Ureter (tissue), 1 donor: ENCODE measurements around the gene NAIP. TPM values are rescaled to one million over a fixed set of nuclear protein-coding genes. Genes with fewer than 3 reads are reported as not detected.
"Not testable (repeated sequence)": the region's sequence is repeated elsewhere in the genome, so short reads cannot be mapped to it uniquely, and the experiment has no call there.

Experiments used
- DNase-seq: peaks from one replicate; pipeline ENCODE4 v3.0.0-alpha.2; 2020; ENCODE audit warnings: low spot score
- total RNA-seq: library from RNA; stranded (reverse); gene quantifications from one replicate; pipeline ENCODE4 v1.2.4, GENCODE V29; 2023
- donor health status: DM: yes; HTN: yes; CAD: no.

The NAIP gene
- 30.5 TPM for total RNA-seq

- DNase-seq = not testable (repeated sequence)
Observed at GRCh38 chr5:71025289-71025953, at the start of gene NAIP. Gene NAIP, minus strand, starts transcription at chr5:71025339. Its CDS starts 12,424 bp downstream, at chr5:71012915.

- not testable (repeated sequence) for DNase-seq
Observed at GRCh38 chr5:71067262-71067928, 42.3 kb upstream of the NAIP start, which contains the start of gene GTF2H2. Gene GTF2H2, minus strand, starts transcription at chr5:71067676. Its CDS starts 4,913 bp downstream, at chr5:71062763.

GRCh38 chr5:71061322-71061721 is 36.2 kb upstream of the NAIP start:
- DNase-seq = not testable (repeated sequence)

GRCh38 chr5:71059426-71059825 is 34.3 kb upstream of the NAIP start:
- DNase-seq = not testable (repeated sequence)

GRCh38 chr5:71044808-71045207 is 19.7 kb upstream of the NAIP start:
- DNase-seq = not testable (repeated sequence)

GRCh38 chr5:71044128-71044527 is 19.0 kb upstream of the NAIP start:
- DNase-seq = not testable (repeated sequence)

GRCh38 chr5:71031046-71031776 is 6.1 kb upstream of the NAIP start:
- DNase-seq = not testable (repeated sequence)

GRCh38 chr5:71020643-71021042 is 4.5 kb downstream of the NAIP start:
- not testable (repeated sequence) for DNase-seq

- not testable (repeated sequence) for DNase-seq
Observed at GRCh38 chr5:71018376-71019005, 6.6 kb downstream of the NAIP start.

- no peak for DNase-seq
Observed at GRCh38 chr5:71014176-71014575, 11.0 kb downstream of the NAIP start.

- no peak for DNase-seq
Observed at GRCh38 chr5:71013575-71013974, 11.6 kb downstream of the NAIP start.

- no peak for DNase-seq
Observed at GRCh38 chr5:71011194-71011792, 13.8 kb downstream of the NAIP start.

GRCh38 chr5:71006983-71007382 is 18.2 kb downstream of the NAIP start:
- not testable (repeated sequence) for DNase-seq

- DNase-seq = not testable (repeated sequence)
Observed at GRCh38 chr5:70984882-70985281, 40.3 kb downstream of the NAIP start.

GRCh38 chr5:70967220-70967619 is 57.9 kb downstream of the NAIP start:
- DNase-seq = not testable (repeated sequence)

GRCh38 chr5:70964531-70964930 is 60.6 kb downstream of the NAIP start:
- DNase-seq = not testable (repeated sequence)

GRCh38 chr5:70953068-70953467 is 72.1 kb downstream of the NAIP start:
- not testable (repeated sequence) for DNase-seq

- DNase-seq = not testable (repeated sequence)
Observed at GRCh38 chr5:70932560-70932959, 92.6 kb downstream of the NAIP start.

- not testable (repeated sequence) for DNase-seq
Observed at GRCh38 chr5:70931709-70932368, 93.3 kb downstream of the NAIP start.

GRCh38 chr5:70925211-70925562 is 100.0 kb downstream of the NAIP start:
- not testable (repeated sequence) for DNase-seq
